ENCODE measurements around the gene CYB561D2. TPM values are rescaled to one million over a fixed set of nuclear protein-coding genes. Genes with fewer than 3 reads are reported as not detected.

Gene CYB561D2
- total RNA-seq, 1 experiment from 2014 or later: 9.5 TPM

GRCh38 chr3:50318615-50319014, 32.0 kb upstream of the CYB561D2 start:
- no peaks in the 10 kb centered on the region for H3K9me3 ChIP-seq (ENCODE audit: control insufficient read depth in 1 of 2, insufficient read depth in 1 of 2, low read depth in 1 of 2, low read length in 2 of 2)
- no TSS peak for BruUV-seq (replicated peaks)
- H3K9ac ChIP-seq (ENCODE audit: low read length): peak overlapping the region; percentile 65; the same call in 1 of the 2 replicates
- no peak for ATAC-seq
- H3K36me3 ChIP-seq (ENCODE audit: control insufficient read depth in 1 of 2, insufficient read depth in 2 of 2, low read length in 2 of 2): peaks cover 2 to 17% of the 10 kb centered on the region in 2 experiments; a peak in 1 of 4 replicates
- H3K79me2 ChIP-seq (ENCODE audit: insufficient read depth, low read length): peaks cover 51% of the 10 kb centered on the region
- no peak overlapping the region for H3K4me3 ChIP-seq (replicated peaks in 1 of 2; ENCODE audit: low read depth in 1 of 2, low read length in 2 of 2)
- H3K9me2 ChIP-seq (ENCODE audit: insufficient read depth): no peaks in the 10 kb centered on the region
- H3K4me1 ChIP-seq (ENCODE audit: control insufficient read depth in 1 of 2, insufficient read depth in 2 of 2, low read length in 2 of 2): peaks cover 65 to 93% of the 10 kb centered on the region in 2 experiments
- no peaks in the 10 kb centered on the region for H4K20me1 ChIP-seq (ENCODE audit: insufficient read depth)
- TF ChIP-seq SIN3A (IDR thresholded peaks at IDR 0.05; ENCODE audit: low read depth) (no peak), SRF (IDR thresholded peaks at IDR 0.05; ENCODE audit: low read depth) (no peak), REST (IDR thresholded peaks at IDR 0.05; ENCODE audit: low read depth) (no peak), ZFX (IDR thresholded peaks at IDR 0.05) (no peak), ATF3 (IDR thresholded peaks at IDR 0.05) (no peak), SP1 (IDR thresholded peaks at IDR 0.05; ENCODE audit: low read depth) (no peak), RAD21 (IDR thresholded peaks at IDR 0.05; ENCODE audit: low read depth) (no peak), POLR2AphosphoS5 (IDR thresholded peaks at IDR 0.05; ENCODE audit: low read depth, low read length) (no peak), EZH2 (IDR thresholded peaks at IDR 0.05) (no peak), POLR2A (IDR thresholded peaks at IDR 0.05; ENCODE audit: borderline replicate concordance, extremely low read depth, insufficient read depth, insufficient read length) (no peak), CTCF (IDR thresholded peaks at IDR 0.05 in 2 of 3, conservative IDR thresholded peaks at IDR 0.05 in 1 of 3; ENCODE audit: borderline replicate concordance in 1 of 3, insufficient read depth in 1 of 3, low read depth in 2 of 3, low read length in 2 of 3) (no peak), CEBPB (IDR thresholded peaks at IDR 0.05; ENCODE audit: low read depth) (no peak), EZH2phosphoT487 (IDR thresholded peaks at IDR 0.05; ENCODE audit: borderline replicate concordance) (no peak), ZBTB33 (IDR thresholded peaks at IDR 0.05; ENCODE audit: extremely low read depth, insufficient replicate concordance, low read length) (no peak), EGR1 (IDR thresholded peaks at IDR 0.05; ENCODE audit: low read depth) (no peak), TCF7L2 (IDR thresholded peaks at IDR 0.05; ENCODE audit: borderline replicate concordance, extremely low read depth, insufficient read depth, insufficient read length) (no peak), ELF1 (IDR thresholded peaks at IDR 0.05; ENCODE audit: borderline replicate concordance, low read depth) (no peak)
- H3K27me3 ChIP-seq (ENCODE audit: insufficient read depth, low read length): no peaks in the 10 kb centered on the region
- POLR2A ChIA-PET: no interaction called here
- RAD21 ChIA-PET (ENCODE audit: low non-redundant PET in 1 of 2, low total read pairs in 2 of 2, uncharacterized antibody in 2 of 2, unreplicated experiment in 2 of 2): interaction anchor here in 1 of 2 experiments (1.5 kb wide), 1 partner anchor 19 kb away, joined by 4 read pairs; the partner anchor contains the start of genes HYAL3 and NAA80
- DNase-seq (ENCODE audit: low read depth, low spot score): no peak
- H3K4me2 ChIP-seq (ENCODE audit: low read length): peak overlapping the region; percentile 92
- no peak overlapping the region for H2AFZ ChIP-seq (ENCODE audit: low read depth, low read length, poor library complexity, severe bottlenecking)
- intact Hi-C loops (cut with micrococcal nuclease): no loop called here
- CTCF ChIA-PET: interaction anchor here (0.7 kb wide), 2 partner anchors 10 to 18 kb away, joined by 3 read pairs; partner anchors contain the start of gene TUSC2
- H3K27ac ChIP-seq (ENCODE audit: low read depth, low read length): peak overlapping the region; percentile 98

All from HCT116 (cell line).